ENCODE results near the gene MCM5. TPM values are rescaled to one million over a fixed set of nuclear protein-coding genes. Genes with fewer than 3 reads are reported as not detected.

Gene MCM5
- polyA plus RNA-seq, 3 donors = 23.4 to 39.8 (median 25.5) TPM

GRCh38 chr22:35401863-35402262 lies 1.9 kb downstream of the MCM5 start:
- no peak for DNase-seq
- intact Hi-C loops (cut with micrococcal nuclease) = no loop called here
- no peaks in the 10 kb centered on the region for H4K20me1 ChIP-seq (ENCODE audit: insufficient read depth, low read length)
- Mint-ChIP-seq H3K27me3 (ENCODE audit: low read depth in 3 of 3) (no peaks in the 10 kb centered on the region), H3K4me1 (peaks cover 47% of the 10 kb centered on the region), H3K36me3 (peaks cover 33 to 50% of the 10 kb centered on the region in 2 donors), H3K4me3 (no peak overlapping the region), H3K9me3 (no peaks in the 10 kb centered on the region), H3K27ac (peak overlapping the region in 1 of 7 donors; percentile 70)
- H3K36me3 ChIP-seq (replicated peaks in 1 of 2; ENCODE audit: control insufficient read depth in 1 of 2, insufficient read depth in 2 of 2, low read length in 2 of 2) = peaks cover 15 to 31% of the 10 kb centered on the region in 2 donors
- no peak overlapping the region for H3K27ac ChIP-seq (ENCODE audit: low read depth in 1 of 2, low read length in 2 of 2)
- H3K79me2 ChIP-seq (ENCODE audit: insufficient read depth, low read length) = peaks cover 53% of the 10 kb centered on the region
- no peaks in the 10 kb centered on the region for H3K9me3 ChIP-seq (replicated peaks in 1 of 2; ENCODE audit: control insufficient read depth in 1 of 2, insufficient read depth in 1 of 2, low read length in 2 of 2)
- H3K4me3 ChIP-seq (replicated peaks in 1 of 3; ENCODE audit: low read depth in 2 of 3, low read length in 3 of 3) = no peak overlapping the region
- no peak overlapping the region for H2AFZ ChIP-seq (ENCODE audit: insufficient read depth, low read depth, low read length, poor library complexity, severe bottlenecking)
- no peak overlapping the region for H3K4me2 ChIP-seq (replicated peaks; ENCODE audit: extremely low read depth, low read length, poor library complexity, severe bottlenecking)
- no peak overlapping the region for H3K9ac ChIP-seq (ENCODE audit: insufficient read depth, low read length, poor library complexity, severe bottlenecking)
- peaks cover 32 to 56% of the 10 kb centered on the region in 2 donors for H3K4me1 ChIP-seq (ENCODE audit: control insufficient read depth in 1 of 2, insufficient read depth in 2 of 2, low read length in 2 of 2)
- WGBS (ENCODE audit: insufficient coverage) = 97% methylated on average over 6 of the region's 6 CpGs
- H3K27me3 ChIP-seq (ENCODE audit: control insufficient read depth in 2 of 2, insufficient read depth in 2 of 2, low read length in 2 of 2) = no peaks in the 10 kb centered on the region
- TF ChIP-seq CTCF (IDR thresholded peaks at IDR 0.05) = no peak

- Mint-ChIP-seq H3K4me3 (no peak overlapping the region), H3K27me3 (ENCODE audit: low read depth in 3 of 3) (peaks cover 0 to 2% (median 0%) of the 10 kb centered on the region in 3 donors), H3K36me3 (peaks cover 46 to 60% of the 10 kb centered on the region in 2 donors), H3K9me3 (no peaks in the 10 kb centered on the region), H3K4me1 (peaks cover 54% of the 10 kb centered on the region), H3K27ac (no peak overlapping the region)
- H3K4me2 ChIP-seq (replicated peaks; ENCODE audit: extremely low read depth, low read length, poor library complexity, severe bottlenecking) = no peak overlapping the region
- no peak overlapping the region for H3K4me3 ChIP-seq (replicated peaks in 1 of 3; ENCODE audit: low read depth in 2 of 3, low read length in 3 of 3)
- no peaks in the 10 kb centered on the region for H3K9me3 ChIP-seq (replicated peaks in 1 of 2; ENCODE audit: control insufficient read depth in 1 of 2, insufficient read depth in 1 of 2, low read length in 2 of 2)
- intact Hi-C loops (cut with micrococcal nuclease) = no loop called here
- H3K79me2 ChIP-seq (ENCODE audit: insufficient read depth, low read length) = peaks cover 60% of the 10 kb centered on the region
- no peak overlapping the region for H3K27ac ChIP-seq (ENCODE audit: low read depth in 1 of 2, low read length in 2 of 2)
- TF ChIP-seq CTCF (IDR thresholded peaks at IDR 0.05) = no peak
- no peak overlapping the region for H3K9ac ChIP-seq (ENCODE audit: insufficient read depth, low read length, poor library complexity, severe bottlenecking)
- no peak overlapping the region for H2AFZ ChIP-seq (ENCODE audit: insufficient read depth, low read depth, low read length, poor library complexity, severe bottlenecking)
- H3K36me3 ChIP-seq (replicated peaks in 1 of 2; ENCODE audit: control insufficient read depth in 1 of 2, insufficient read depth in 2 of 2, low read length in 2 of 2) = peaks cover 16 to 37% of the 10 kb centered on the region in 2 donors
- DNase-seq = no peak
- WGBS (ENCODE audit: insufficient coverage) = 90% methylated on average over 6 of the region's 7 CpGs
- no peaks in the 10 kb centered on the region for H3K27me3 ChIP-seq (ENCODE audit: control insufficient read depth in 2 of 2, insufficient read depth in 2 of 2, low read length in 2 of 2)
- peaks cover 35 to 56% of the 10 kb centered on the region in 2 donors for H3K4me1 ChIP-seq (ENCODE audit: control insufficient read depth in 1 of 2, insufficient read depth in 2 of 2, low read length in 2 of 2)
- no peaks in the 10 kb centered on the region for H4K20me1 ChIP-seq (ENCODE audit: insufficient read depth, low read length)
Observed at GRCh38 chr22:35403356-35403755, 3.4 kb downstream of the MCM5 start.
